A673 (cell line): ENCODE data around the gene ACAD11. TPM values are rescaled to one million over a fixed set of nuclear protein-coding genes. Genes with fewer than 3 reads are reported as not detected.

Experiments used
- BruUV-seq: library from RNA; stranded (reverse); fragments of 400-500 nt; replicated peaks from 2 replicates; lab custom pipeline; 2021; lab: Mats Ljungman, UMichigan
- CTCF ChIA-PET: fragments of 300-600 bp; sonication (Branson Sonifier 250); formaldehyde crosslinking; loops from one replicate; lab custom pipeline; 2022; ENCODE audit warnings: antibody characterized with exemption; lab: Charles Lee
- POLR2A ChIA-PET: fragments of 300-600 bp; sonication (Branson Sonifier 250); formaldehyde crosslinking; loops from one replicate; lab custom pipeline; 2022; ENCODE audit warnings: antibody characterized with exemption; ENCODE audit not compliant: low non-redundant PET; lab: Charles Lee
- DNase-seq: peaks from one replicate; pipeline ENCODE4 v3.0.0-alpha.2; 2015; ENCODE audit warnings: low spot score
- H3K27ac ChIP-seq: fragments of 200-600 bp; sonication (generic); 2 replicates; pipeline ENCODE4 v1.5.1; 2016; ENCODE audit warnings: mixed run types, low read depth, mild to moderate bottlenecking, mixed read lengths, antibody characterized with exemption, low read length; ENCODE audit not compliant: poor library complexity, severe bottlenecking
- H3K27me3 ChIP-seq: fragments of 200-600 bp; sonication (generic); replicated peaks from 2 replicates; pipeline ENCODE4 v1.6.1; 2017; ENCODE audit warnings: mixed run types, low read depth, mild to moderate bottlenecking, mixed read lengths, antibody characterized with exemption, low read length; ENCODE audit not compliant: insufficient read depth, poor library complexity
- H3K36me3 ChIP-seq: fragments of 200-600 bp; sonication (generic); 2 replicates; pipeline ENCODE4 v1.6.1; 2016; ENCODE audit warnings: mixed run types, mild to moderate bottlenecking, mixed read lengths, antibody characterized with exemption, low read length; ENCODE audit not compliant: insufficient read depth, poor library complexity, severe bottlenecking
- H3K4me1 ChIP-seq: fragments of 200-600 bp; sonication (generic); 2 replicates; pipeline ENCODE4 v1.6.1; 2017; ENCODE audit warnings: mixed run types, mild to moderate bottlenecking, mixed read lengths, antibody characterized with exemption, low read length; ENCODE audit not compliant: insufficient read depth, poor library complexity, severe bottlenecking
- H3K4me3 ChIP-seq: fragments of 200-600 bp; sonication (generic); 2 replicates; pipeline ENCODE4 v1.5.1; 2016; ENCODE audit warnings: low read depth, mixed run types, mild to moderate bottlenecking, mixed read lengths, low read length; ENCODE audit not compliant: poor library complexity, severe bottlenecking
- H3K9me3 ChIP-seq: fragments of 200-600 bp; sonication (generic); 2 replicates; pipeline ENCODE4 v1.6.1; 2016; ENCODE audit warnings: mixed run types, low read depth, mild to moderate bottlenecking, mixed read lengths, antibody characterized with exemption, low read length; ENCODE audit not compliant: poor library complexity, severe bottlenecking
- EZH2 ChIP-seq: fragments of 200-600 bp; sonication (generic); IDR thresholded peaks from 2 replicates; pipeline ENCODE4 v1.6.1; 2017; ENCODE audit warnings: borderline replicate concordance, low read depth, mild to moderate bottlenecking, mixed read lengths, antibody characterized with exemption, low read length; ENCODE audit not compliant: poor library complexity, severe bottlenecking
- intact Hi-C: fragments of 100-400 bp; cut with micrococcal nuclease; formaldehyde crosslinking; loops from one replicate; pipeline ENCODE4 v1.10.0; 2022; ENCODE audit not compliant: unreplicated experiment
- total RNA-seq: library from RNA; stranded (reverse); gene quantifications from 2 replicates; pipeline ENCODE4 v1.2.3, GENCODE V29; 2021
- TF ChIP-seq, protein P1 (sequence below): fragments of 300-800, 200-600 bp; sonication (generic); conservative IDR thresholded peaks from 2 replicates; pipeline ENCODE4 v1.5.1; 2017; ENCODE audit warnings: low read depth, mild to moderate bottlenecking, antibody characterized with exemption, low read length, moderate library complexity, mixed read lengths

ACAD11 gene
- total RNA-seq, 1 experiment from 2014 or later: 10.4 TPM

DNA sequence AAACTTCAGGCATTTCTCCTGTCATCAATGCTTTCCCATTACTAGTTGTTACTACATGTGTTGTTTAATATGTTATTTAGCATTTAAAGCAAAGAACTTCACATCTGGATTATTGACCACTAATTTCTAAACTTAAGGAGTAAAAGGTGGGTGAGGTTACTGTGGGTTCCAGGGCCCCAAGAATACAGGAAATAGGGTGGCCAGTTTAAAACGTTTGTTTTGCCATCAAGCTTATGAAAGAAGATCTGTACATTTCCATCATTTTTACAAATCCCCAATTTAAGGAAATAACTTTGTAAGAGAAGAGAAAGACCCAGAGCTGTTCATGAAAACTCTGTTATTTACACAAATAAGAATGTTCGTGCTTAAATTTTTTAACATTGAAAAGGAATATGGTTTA lies 117.0 kb downstream of the ACAD11 start:
- TF ChIP-seq, protein P1, sequence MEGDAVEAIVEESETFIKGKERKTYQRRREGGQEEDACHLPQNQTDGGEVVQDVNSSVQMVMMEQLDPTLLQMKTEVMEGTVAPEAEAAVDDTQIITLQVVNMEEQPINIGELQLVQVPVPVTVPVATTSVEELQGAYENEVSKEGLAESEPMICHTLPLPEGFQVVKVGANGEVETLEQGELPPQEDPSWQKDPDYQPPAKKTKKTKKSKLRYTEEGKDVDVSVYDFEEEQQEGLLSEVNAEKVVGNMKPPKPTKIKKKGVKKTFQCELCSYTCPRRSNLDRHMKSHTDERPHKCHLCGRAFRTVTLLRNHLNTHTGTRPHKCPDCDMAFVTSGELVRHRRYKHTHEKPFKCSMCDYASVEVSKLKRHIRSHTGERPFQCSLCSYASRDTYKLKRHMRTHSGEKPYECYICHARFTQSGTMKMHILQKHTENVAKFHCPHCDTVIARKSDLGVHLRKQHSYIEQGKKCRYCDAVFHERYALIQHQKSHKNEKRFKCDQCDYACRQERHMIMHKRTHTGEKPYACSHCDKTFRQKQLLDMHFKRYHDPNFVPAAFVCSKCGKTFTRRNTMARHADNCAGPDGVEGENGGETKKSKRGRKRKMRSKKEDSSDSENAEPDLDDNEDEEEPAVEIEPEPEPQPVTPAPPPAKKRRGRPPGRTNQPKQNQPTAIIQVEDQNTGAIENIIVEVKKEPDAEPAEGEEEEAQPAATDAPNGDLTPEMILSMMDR: no peak
- TF ChIP-seq EZH2: no peak
- Histone ChIP-seq H3K4me3 (no peak overlapping the region), H3K4me1 (no peaks in the 10 kb centered on the region), H3K27me3 (no peaks in the 10 kb centered on the region), H3K36me3 (peaks cover 11% of the 10 kb centered on the region), H3K9me3 (no peaks in the 10 kb centered on the region), H3K27ac (no peak overlapping the region)
- DNase-seq: no peak
- CTCF ChIA-PET: no interaction called here
- intact Hi-C loops: no loop called here
- POLR2A ChIA-PET: no interaction called here
- BruUV-seq: no TSS peak

DNA sequence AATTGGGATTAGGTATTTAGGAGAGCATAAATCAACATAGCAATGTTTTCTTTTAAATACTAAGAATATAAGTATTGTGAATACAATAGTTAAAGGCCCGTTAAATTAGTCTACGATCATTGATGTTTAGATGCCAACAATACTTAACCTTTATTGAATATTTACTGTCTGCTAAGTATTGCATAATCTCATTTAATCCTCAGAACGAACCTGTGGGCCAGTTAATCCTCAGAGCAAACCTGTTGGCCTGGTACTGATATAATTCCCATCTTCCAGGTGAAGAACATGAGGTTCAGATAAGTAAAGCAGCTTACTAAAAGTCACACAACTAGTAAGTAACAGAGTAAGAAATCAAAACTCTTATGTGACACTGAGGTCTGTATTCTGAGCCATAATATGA lies 119.9 kb downstream of the ACAD11 start:
- intact Hi-C loops: loop anchor here (5.0 kb wide), 1 partner anchor 843 kb away; no protein-coding TSS in a partner anchor
- BruUV-seq: no TSS peak
- ChIA-PET POLR2A (interaction anchor here (0.6 kb wide), 1 partner anchor 44 kb away, joined by 3 read pairs; no protein-coding TSS in a partner anchor), CTCF (no interaction called here)
- H3K36me3 ChIP-seq: peaks cover 13% of the 10 kb centered on the region
- no peak overlapping the region for H3K27ac ChIP-seq
- no peaks in the 10 kb centered on the region for H3K27me3 ChIP-seq
- no peaks in the 10 kb centered on the region for H3K4me1 ChIP-seq
- H3K4me3 ChIP-seq: no peak overlapping the region
- DNase-seq: no peak
- H3K9me3 ChIP-seq: no peaks in the 10 kb centered on the region
- TF ChIP-seq, protein P1: no peak
- TF ChIP-seq EZH2: no peak

DNA sequence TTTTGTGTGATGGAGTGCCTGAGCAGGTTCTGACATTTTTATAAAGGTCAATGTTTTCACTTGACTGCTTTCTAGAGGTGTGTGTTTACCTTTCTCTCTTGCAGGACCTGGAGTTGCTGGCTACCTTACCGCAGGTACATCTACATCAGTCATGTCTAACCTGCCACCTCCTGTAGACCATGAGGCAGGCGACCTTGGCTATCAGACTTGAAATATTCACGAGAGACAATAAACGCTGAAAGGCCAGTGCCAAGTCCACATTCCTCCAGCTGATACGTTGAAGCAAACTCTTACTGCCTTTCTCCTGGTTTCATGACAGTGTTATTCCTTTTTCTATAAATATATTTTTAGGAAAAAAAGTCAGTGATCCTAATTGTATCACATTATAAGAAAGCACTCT lies 121.5 kb downstream of the ACAD11 start:
- Histone ChIP-seq H3K27me3 (no peaks in the 10 kb centered on the region), H3K4me3 (no peak overlapping the region), H3K27ac (no peak overlapping the region), H3K36me3 (peaks cover 13% of the 10 kb centered on the region), H3K4me1 (no peaks in the 10 kb centered on the region), H3K9me3 (no peaks in the 10 kb centered on the region)
- TF ChIP-seq, protein P1: no peak
- TF ChIP-seq EZH2: no peak
- POLR2A ChIA-PET: no interaction called here
- CTCF ChIA-PET: no interaction called here
- intact Hi-C loops: loop anchor here (5.0 kb wide), 1 partner anchor 844 kb away; no protein-coding TSS in a partner anchor
- no peak for DNase-seq
- BruUV-seq: no TSS peak
